B cell (primary cell): ENCODE results near the gene AQP6. TPM values are rescaled to one million over a fixed set of nuclear protein-coding genes. Genes with fewer than 3 reads are reported as not detected.

Experiments
- ATAC-seq: fragments of 200-7000 bp; cut with Tn5 transposase; one replicate; pipeline ENCODE4 v1.10.0; 2021; ENCODE audit warnings: low read depth, mild to moderate bottlenecking, moderate number of reproducible peaks, moderate library complexity
- CTCF ChIA-PET: fragments of 350-600 bp; sonication (Branson Sonifier 250); formaldehyde crosslinking; loops from one replicate; lab custom pipeline; 2021; ENCODE audit warnings: antibody characterized with exemption, inconsistent platforms; lab: Charles Lee
- POLR2A ChIA-PET: fragments of 350-600 bp; sonication (Branson Sonifier 250); formaldehyde crosslinking; loops from one replicate; lab custom pipeline; 2021; ENCODE audit warnings: antibody characterized with exemption; lab: Charles Lee
- DNase-seq: peaks from one replicate; pipeline ENCODE4 v3.0.0; 2013
- H2AFZ ChIP-seq: 2 replicates; pipeline ENCODE4 v1.6.1; 2012; ENCODE audit warnings: mild to moderate bottlenecking, low read depth, low read length; ENCODE audit not compliant: insufficient read depth, poor library complexity, severe bottlenecking
- H3K27ac ChIP-seq, 2 donors: 1 replicate in 1 of 2; 2 replicates in 1 of 2; pipeline ENCODE4 v1.5.1; 2012 to 2013; ENCODE audit warnings: low read length in 2 of 2, mild to moderate bottlenecking in 2 of 2, moderate library complexity in 1 of 2
- H3K27me3 ChIP-seq, 4 experiments: fragments of 200-600 bp in 1 of 4; sonication (generic) in 1 of 4; replicated peaks in 1 of 4; 1 replicate in 2 of 4; 2 replicates in 2 of 4; pipeline versions ENCODE4 v1.6.1 to v1.7.0; 2013 to 2016; ENCODE audit warnings: low read length in 3 of 4, mild to moderate bottlenecking in 2 of 4, mixed read lengths in 1 of 4, moderate library complexity in 1 of 4; ENCODE audit not compliant: insufficient read depth in 4 of 4, control insufficient read depth in 3 of 4; ENCODE audit errors: control extremely low read depth in 1 of 4
- H3K36me3 ChIP-seq, 2 experiments: replicated peaks in 1 of 2; 1 replicate in 1 of 2; 2 replicates in 1 of 2; pipeline versions ENCODE4 v1.6.1 to v1.7.1; 2013; ENCODE audit warnings: low read length in 1 of 2; ENCODE audit not compliant: insufficient read depth in 2 of 2, control insufficient read depth in 1 of 2; ENCODE audit errors: control extremely low read depth in 1 of 2, extremely low read depth in 1 of 2
- H3K4me1 ChIP-seq, 2 donors: fragments of 200-600 bp in 1 of 2; sonication (generic) in 1 of 2; 1 replicate in 1 of 2; 2 replicates in 1 of 2; pipeline versions ENCODE4 v1.5.1 to v1.6.1; 2013 to 2017; ENCODE audit warnings: low read length in 2 of 2; ENCODE audit not compliant: control insufficient read depth in 2 of 2, insufficient read depth in 2 of 2
- H3K4me2 ChIP-seq: replicated peaks from 2 replicates; pipeline ENCODE3; 2012; ENCODE audit warnings: mild to moderate bottlenecking, low read depth, low read length; ENCODE audit not compliant: poor library complexity, severe bottlenecking
- H3K4me3 ChIP-seq, 5 experiments: fragments of 200-600 bp in 1 of 5; sonication (generic) in 1 of 5; 1 replicate in 3 of 5; 2 replicates in 2 of 5; pipeline versions ENCODE4 v1.5.1 to v1.7.0; 2011 to 2016; ENCODE audit warnings: low read length in 4 of 5, mild to moderate bottlenecking in 4 of 5, low read depth in 2 of 5, control low read depth in 1 of 5, moderate library complexity in 1 of 5; ENCODE audit not compliant: insufficient read depth in 1 of 5; ENCODE audit errors: control extremely low read depth in 1 of 5, extremely low read depth in 1 of 5
- H3K79me2 ChIP-seq: fragments of 200-600 bp; sonication (generic); one replicate; pipeline ENCODE4 v1.6.0; 2016; ENCODE audit warnings: low read length; ENCODE audit not compliant: control insufficient read depth, insufficient read depth
- H3K9ac ChIP-seq: fragments of 200-600 bp; sonication (generic); 2 replicates; pipeline ENCODE4 v1.6.1; 2017; ENCODE audit warnings: mild to moderate bottlenecking, low read length, moderate library complexity
- H3K9me3 ChIP-seq, 3 donors: one replicate each; pipeline versions ENCODE4 v1.6.1 to v1.7.1; 2013; ENCODE audit warnings: low read length in 2 of 3; ENCODE audit not compliant: control insufficient read depth in 2 of 3, insufficient read depth in 1 of 3; ENCODE audit errors: control extremely low read depth in 1 of 3
- H4K20me1 ChIP-seq: 2 replicates; pipeline ENCODE4 v1.6.0; 2012; ENCODE audit warnings: mild to moderate bottlenecking, low read length; ENCODE audit not compliant: insufficient read depth, control insufficient read depth, poor library complexity, severe bottlenecking
- H3K27ac Mint-ChIP-seq: one replicate; pipeline ENCODE4 v1.8.0; 2021; ENCODE audit warnings: mixed read lengths
- H3K27me3 Mint-ChIP-seq: one replicate; pipeline ENCODE4 v1.8.0; 2021; ENCODE audit warnings: mixed read lengths
- H3K4me1 Mint-ChIP-seq: one replicate; pipeline ENCODE4 v1.8.0; 2021; ENCODE audit warnings: mixed read lengths
- H3K4me3 Mint-ChIP-seq: one replicate; pipeline ENCODE4 v1.8.0; 2021; ENCODE audit warnings: mixed read lengths
- H3K9me3 Mint-ChIP-seq: one replicate; pipeline ENCODE4 v1.8.0; 2022; ENCODE audit warnings: mixed read lengths; ENCODE audit not compliant: insufficient read depth
- EZH2 ChIP-seq: IDR thresholded peaks from 2 replicates; pipeline ENCODE4 v1.6.1; 2012; ENCODE audit warnings: borderline replicate concordance, low read depth, mild to moderate bottlenecking, moderate library complexity, low read length; ENCODE audit not compliant: insufficient read depth, poor library complexity, severe bottlenecking
- WGBS: methylation state at CpG from one replicate; pipeline ENCODE4 v1.1.5; 2013; ENCODE audit warnings: missing lambda C conversion rate; ENCODE audit not compliant: insufficient coverage; 5-methylcytosine and 5-hydroxymethylcytosine counted together
- intact Hi-C: fragments of 100-400 bp; cut with micrococcal nuclease; formaldehyde crosslinking; loops from one replicate; pipeline ENCODE4 v1.10.0; 2022
- polyA plus RNA-seq: library from polyadenylated mRNA; depleted of rRNA; stranded (reverse); fragments of >200 nt; gene quantifications from 2 replicates; pipeline ENCODE4 v1.2.3, GENCODE V29; 2012
- total RNA-seq, 2 donors: library from RNA; stranded (reverse); fragments of 120-200 nt in 1 of 2; gene quantifications; 1 replicate in 1 of 2; 2 replicates in 1 of 2; pipeline versions ENCODE4 v1.2.3 to v1.2.4, GENCODE V29; 2013 to 2022
- TF ChIP-seq, protein P1 (sequence below): fragments of 200-600 bp; IDR thresholded peaks from one replicate; pipeline ENCODE4 v1.8.0; 2022; ENCODE audit warnings: antibody characterized with exemption, mild to moderate bottlenecking

Gene AQP6
- total and polyA plus RNA-seq, 2 donors (not counting 1 experiment from before 2014, with no cell fraction given) = not detected

DNA sequence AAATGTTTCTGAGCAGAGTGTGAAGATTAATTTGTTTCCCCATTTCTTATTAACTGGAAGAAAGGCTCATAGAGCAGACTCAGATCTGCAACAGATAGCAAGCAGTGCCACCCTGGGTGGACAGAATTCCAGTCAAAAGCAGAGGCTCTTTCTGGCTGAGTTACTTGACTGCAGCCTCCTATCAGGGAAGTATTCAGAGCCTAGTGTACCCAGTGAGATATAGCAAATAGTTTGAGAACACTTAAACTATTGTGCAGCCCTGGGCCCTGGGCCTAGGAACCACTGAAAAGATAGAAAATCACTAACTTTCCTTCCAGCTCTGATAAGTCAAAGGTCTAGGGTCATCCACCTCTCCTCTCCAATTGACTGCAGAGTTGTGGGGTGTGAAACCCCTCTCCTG, 33.4 kb upstream of the AQP6 start:
- ChIA-PET POLR2A (no interaction called here), CTCF (no interaction called here)
- no peak overlapping the region for H3K4me3 Mint-ChIP-seq
- peaks cover 14% of the 10 kb centered on the region for H3K27me3 Mint-ChIP-seq
- H3K9me3 Mint-ChIP-seq = no peaks in the 10 kb centered on the region
- Histone ChIP-seq H2AFZ (no peak overlapping the region), H3K9me3 (no peaks in the 10 kb centered on the region), H3K27ac (no peak overlapping the region), H3K4me3 (no peak overlapping the region), H3K4me2 (no peak overlapping the region), H3K79me2 (no peaks in the 10 kb centered on the region), H3K4me1 (no peaks in the 10 kb centered on the region), H4K20me1 (no peaks in the 10 kb centered on the region), H3K27me3 (no peaks in the 10 kb centered on the region), H3K9ac (no peak overlapping the region), H3K36me3 (no peaks in the 10 kb centered on the region)
- TF ChIP-seq, protein P1, sequence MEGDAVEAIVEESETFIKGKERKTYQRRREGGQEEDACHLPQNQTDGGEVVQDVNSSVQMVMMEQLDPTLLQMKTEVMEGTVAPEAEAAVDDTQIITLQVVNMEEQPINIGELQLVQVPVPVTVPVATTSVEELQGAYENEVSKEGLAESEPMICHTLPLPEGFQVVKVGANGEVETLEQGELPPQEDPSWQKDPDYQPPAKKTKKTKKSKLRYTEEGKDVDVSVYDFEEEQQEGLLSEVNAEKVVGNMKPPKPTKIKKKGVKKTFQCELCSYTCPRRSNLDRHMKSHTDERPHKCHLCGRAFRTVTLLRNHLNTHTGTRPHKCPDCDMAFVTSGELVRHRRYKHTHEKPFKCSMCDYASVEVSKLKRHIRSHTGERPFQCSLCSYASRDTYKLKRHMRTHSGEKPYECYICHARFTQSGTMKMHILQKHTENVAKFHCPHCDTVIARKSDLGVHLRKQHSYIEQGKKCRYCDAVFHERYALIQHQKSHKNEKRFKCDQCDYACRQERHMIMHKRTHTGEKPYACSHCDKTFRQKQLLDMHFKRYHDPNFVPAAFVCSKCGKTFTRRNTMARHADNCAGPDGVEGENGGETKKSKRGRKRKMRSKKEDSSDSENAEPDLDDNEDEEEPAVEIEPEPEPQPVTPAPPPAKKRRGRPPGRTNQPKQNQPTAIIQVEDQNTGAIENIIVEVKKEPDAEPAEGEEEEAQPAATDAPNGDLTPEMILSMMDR = no peak
- no peak for TF ChIP-seq EZH2
- DNase-seq = no peak
- no peak overlapping the region for H3K27ac Mint-ChIP-seq
- peaks cover 7% of the 10 kb centered on the region for H3K4me1 Mint-ChIP-seq
- intact Hi-C loops = no loop called here
- ATAC-seq = no peak

DNA sequence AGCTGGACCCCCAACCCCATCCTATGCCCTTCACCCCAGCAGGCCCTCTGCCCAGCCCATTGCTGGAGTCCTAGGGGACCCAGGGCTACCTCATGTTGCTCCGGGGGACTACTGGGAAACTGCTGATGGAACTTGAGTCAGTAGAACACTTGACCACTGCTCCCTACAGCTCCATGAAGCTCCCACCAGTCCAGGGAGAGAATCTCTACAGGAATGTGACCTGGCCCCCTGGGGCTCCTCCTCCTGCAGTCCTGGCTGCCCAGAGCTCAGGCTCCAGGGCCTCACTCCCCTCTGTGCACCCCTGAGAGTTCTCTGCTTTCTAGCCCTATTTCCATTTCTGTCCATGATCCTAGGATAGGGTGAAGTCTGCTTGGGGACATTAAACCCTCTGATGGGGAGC, 33.0 kb upstream of the AQP6 start:
- peaks cover 11% of the 10 kb centered on the region for H3K27me3 Mint-ChIP-seq
- peaks cover 7% of the 10 kb centered on the region for H3K4me1 Mint-ChIP-seq
- H3K9ac ChIP-seq = no peak overlapping the region
- no peaks in the 10 kb centered on the region for H3K9me3 ChIP-seq
- no peak overlapping the region for H2AFZ ChIP-seq
- intact Hi-C loops = no loop called here
- H3K79me2 ChIP-seq = no peaks in the 10 kb centered on the region
- CTCF ChIA-PET = interaction anchor here (0.6 kb wide), 1 partner anchor 168 kb away, joined by 3 read pairs; no protein-coding TSS in a partner anchor
- DNase-seq (no peak), ATAC-seq (no peak)
- POLR2A ChIA-PET = no interaction called here
- no peaks in the 10 kb centered on the region for H3K36me3 ChIP-seq
- no peak overlapping the region for H3K4me3 Mint-ChIP-seq
- peaks cover 0 to under 1% (median 0%) of the 10 kb centered on the region in 4 experiments for H3K27me3 ChIP-seq
- H3K9me3 Mint-ChIP-seq = no peaks in the 10 kb centered on the region
- no peak overlapping the region for H3K4me3 ChIP-seq
- H3K27ac ChIP-seq = no peak overlapping the region
- TF ChIP-seq EZH2 = no peak
- no peaks in the 10 kb centered on the region for H3K4me1 ChIP-seq
- WGBS = 100% methylated on average over 1 of the region's 1 CpG
- no peak overlapping the region for H3K27ac Mint-ChIP-seq
- H4K20me1 ChIP-seq = no peaks in the 10 kb centered on the region
- H3K4me2 ChIP-seq = no peak overlapping the region
